ENCODE results near the gene JKAMP.

The JKAMP gene

DNA sequence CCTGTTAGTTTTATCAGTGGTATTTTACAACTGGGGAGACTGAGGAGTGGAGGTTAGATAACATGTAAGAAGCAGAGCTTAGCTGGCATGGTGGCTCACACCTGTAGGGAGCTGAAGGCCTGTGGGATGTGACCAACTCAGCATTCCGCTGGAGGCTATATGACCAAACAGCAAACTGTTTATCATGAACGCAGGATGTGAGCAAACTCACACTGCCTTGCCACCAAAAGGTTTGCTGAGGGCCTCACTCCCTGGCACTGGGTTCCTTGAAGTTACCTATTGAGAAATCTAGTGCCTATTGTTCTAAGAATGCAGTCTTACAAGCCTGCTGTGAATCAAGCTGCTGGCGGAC, 23.4 kb downstream of the JKAMP start:
- H3K27me3 ChIP-seq (ENCODE audit: control insufficient read depth, insufficient read depth, low read length): no peaks in the 10 kb centered on the region
- no peaks in the 10 kb centered on the region for H3K36me3 ChIP-seq (ENCODE audit: control insufficient read depth, insufficient read depth, low read length)
- H3K9me3 ChIP-seq (ENCODE audit: control insufficient read depth, insufficient read depth, low read length): no peaks in the 10 kb centered on the region
- H3K27ac ChIP-seq (ENCODE audit: low read length): no peak overlapping the region
- no peaks in the 10 kb centered on the region for H3K4me1 ChIP-seq (ENCODE audit: control insufficient read depth, insufficient read depth, low read length)
- WGBS (ENCODE audit: insufficient coverage, insufficient read length): no CpG with 5 or more reads among the region's 3 CpGs
- H3K4me3 ChIP-seq (ENCODE audit: low read length): no peak overlapping the region
- DNase-seq (ENCODE audit: low read depth, low spot score): no peak

DNA sequence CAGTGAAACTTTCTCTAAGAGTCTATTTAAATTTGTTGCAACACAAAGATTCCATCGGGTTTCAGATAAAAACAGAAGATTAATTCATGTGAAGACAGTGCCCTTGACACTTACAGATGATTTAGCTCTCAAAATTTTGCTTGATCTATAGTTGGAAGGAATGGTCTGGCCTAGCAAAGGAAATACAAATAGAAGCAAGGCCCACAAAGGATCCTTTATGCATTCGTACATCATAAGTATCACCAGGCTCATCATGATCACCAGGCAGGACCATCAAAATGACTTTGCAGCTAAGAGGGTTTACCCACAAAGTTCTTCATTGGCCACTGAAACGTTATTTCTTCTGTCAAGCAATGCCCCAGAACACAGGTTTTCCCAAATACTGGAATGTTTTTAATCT, 24.8 kb downstream of the JKAMP start:
- no CpG with 5 or more reads among the region's 3 CpGs for WGBS (ENCODE audit: insufficient coverage, insufficient read length)
- H3K27ac ChIP-seq (ENCODE audit: low read length): no peak overlapping the region
- H3K4me1 ChIP-seq (ENCODE audit: control insufficient read depth, insufficient read depth, low read length): no peaks in the 10 kb centered on the region
- no peaks in the 10 kb centered on the region for H3K9me3 ChIP-seq (ENCODE audit: control insufficient read depth, insufficient read depth, low read length)
- H3K27me3 ChIP-seq (ENCODE audit: control insufficient read depth, insufficient read depth, low read length): no peaks in the 10 kb centered on the region
- no peak for DNase-seq (ENCODE audit: low read depth, low spot score)
- no peak overlapping the region for H3K4me3 ChIP-seq (ENCODE audit: low read length)
- H3K36me3 ChIP-seq (ENCODE audit: control insufficient read depth, insufficient read depth, low read length): no peaks in the 10 kb centered on the region

DNA sequence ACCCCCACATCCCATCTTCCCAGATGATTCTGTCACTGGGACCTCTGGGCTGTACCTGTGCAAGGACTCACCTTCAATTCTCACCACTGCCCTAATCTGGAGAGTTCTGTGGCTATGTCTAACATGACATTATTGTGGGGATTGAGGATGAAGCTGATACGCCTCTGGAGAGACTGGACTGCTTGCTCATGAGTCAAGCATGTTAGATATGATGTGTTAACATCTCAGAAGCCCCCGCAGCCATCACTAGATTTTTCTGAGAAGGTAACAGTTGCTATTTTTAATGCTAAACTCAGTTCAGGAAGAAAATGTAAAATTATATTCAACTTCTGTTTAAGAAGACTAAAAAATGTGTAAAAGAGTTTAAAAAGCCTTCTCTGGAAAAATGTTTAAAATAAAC, 25.7 kb downstream of the JKAMP start:
- Histone ChIP-seq H3K4me1 (ENCODE audit: control insufficient read depth, insufficient read depth, low read length) (no peaks in the 10 kb centered on the region), H3K9me3 (ENCODE audit: control insufficient read depth, insufficient read depth, low read length) (no peaks in the 10 kb centered on the region), H3K27me3 (ENCODE audit: control insufficient read depth, insufficient read depth, low read length) (no peaks in the 10 kb centered on the region), H3K4me3 (ENCODE audit: low read length) (no peak overlapping the region), H3K36me3 (ENCODE audit: control insufficient read depth, insufficient read depth, low read length) (no peaks in the 10 kb centered on the region), H3K27ac (ENCODE audit: low read length) (no peak overlapping the region)
- DNase-seq (ENCODE audit: low read depth, low spot score): no peak
- no CpG with 5 or more reads among the region's 2 CpGs for WGBS (ENCODE audit: insufficient coverage, insufficient read length)

DNA sequence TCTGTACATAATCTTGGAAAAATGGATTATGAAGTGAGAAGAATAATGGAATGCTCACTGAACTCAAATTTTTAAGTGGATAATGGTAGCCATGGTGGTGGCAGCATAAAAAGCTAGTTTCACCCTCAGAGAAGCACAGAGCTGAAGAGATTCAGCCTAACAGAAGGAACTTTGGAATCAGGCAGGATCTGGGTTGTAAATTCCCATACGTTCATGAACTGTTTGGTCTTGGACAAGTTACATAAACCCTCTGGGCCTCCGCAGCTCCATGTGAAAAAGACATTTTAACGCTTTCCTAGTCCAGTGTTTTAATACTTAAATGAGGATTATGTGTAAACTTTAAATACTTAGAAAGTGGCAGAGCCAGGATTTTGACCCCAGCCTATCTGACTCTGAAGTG, 26.6 kb downstream of the JKAMP start:
- Histone ChIP-seq H3K4me3 (ENCODE audit: low read length) (no peak overlapping the region), H3K9me3 (ENCODE audit: control insufficient read depth, insufficient read depth, low read length) (no peaks in the 10 kb centered on the region), H3K36me3 (ENCODE audit: control insufficient read depth, insufficient read depth, low read length) (no peaks in the 10 kb centered on the region), H3K4me1 (ENCODE audit: control insufficient read depth, insufficient read depth, low read length) (no peaks in the 10 kb centered on the region), H3K27me3 (ENCODE audit: control insufficient read depth, insufficient read depth, low read length) (no peaks in the 10 kb centered on the region), H3K27ac (ENCODE audit: low read length) (no peak overlapping the region)
- no peak for DNase-seq (ENCODE audit: low read depth, low spot score)
- no CpG with 5 or more reads among the region's 3 CpGs for WGBS (ENCODE audit: insufficient coverage, insufficient read length)

DNA sequence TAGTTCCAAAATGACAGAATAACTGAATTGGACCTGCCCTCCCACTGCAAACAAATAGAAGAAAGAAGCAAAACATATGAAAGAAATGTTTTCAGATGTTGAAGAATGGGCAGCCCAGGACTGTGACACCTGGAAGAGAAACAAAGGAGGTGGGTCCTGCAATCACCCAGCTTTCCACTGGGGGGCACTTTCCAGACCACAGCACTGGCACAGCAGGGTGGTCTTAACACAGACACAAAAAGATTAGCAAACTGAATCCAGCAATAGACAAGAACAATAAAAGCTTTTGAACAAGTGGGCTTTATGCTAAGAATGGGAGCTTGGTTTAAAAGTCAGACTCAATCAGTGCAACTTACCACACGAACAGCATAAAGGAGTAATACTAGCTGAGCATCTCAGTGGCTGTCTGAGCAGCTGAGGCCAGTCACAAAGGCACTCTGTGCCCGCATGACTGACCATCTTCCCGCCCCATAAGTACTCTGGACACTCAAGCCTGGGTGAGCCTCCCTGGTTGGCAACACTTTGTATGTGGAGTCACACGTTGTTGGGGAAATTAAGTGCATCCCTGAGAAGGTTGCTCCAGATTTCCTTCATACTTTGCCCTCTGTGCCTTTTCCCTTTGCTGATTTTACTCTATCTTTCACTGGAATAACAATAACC, 27.7 kb downstream of the JKAMP start:
- Histone ChIP-seq H3K9me3 (ENCODE audit: control insufficient read depth, insufficient read depth, low read length) (no peaks in the 10 kb centered on the region), H3K4me3 (ENCODE audit: low read length) (no peak overlapping the region), H3K36me3 (ENCODE audit: control insufficient read depth, insufficient read depth, low read length) (no peaks in the 10 kb centered on the region), H3K27ac (ENCODE audit: low read length) (no peak overlapping the region), H3K4me1 (ENCODE audit: control insufficient read depth, insufficient read depth, low read length) (no peaks in the 10 kb centered on the region), H3K27me3 (ENCODE audit: control insufficient read depth, insufficient read depth, low read length) (no peaks in the 10 kb centered on the region)
- peak; percentile 29 for DNase-seq (ENCODE audit: low read depth, low spot score)
- no CpG with 5 or more reads among the region's 4 CpGs for WGBS (ENCODE audit: insufficient coverage, insufficient read length)

DNA sequence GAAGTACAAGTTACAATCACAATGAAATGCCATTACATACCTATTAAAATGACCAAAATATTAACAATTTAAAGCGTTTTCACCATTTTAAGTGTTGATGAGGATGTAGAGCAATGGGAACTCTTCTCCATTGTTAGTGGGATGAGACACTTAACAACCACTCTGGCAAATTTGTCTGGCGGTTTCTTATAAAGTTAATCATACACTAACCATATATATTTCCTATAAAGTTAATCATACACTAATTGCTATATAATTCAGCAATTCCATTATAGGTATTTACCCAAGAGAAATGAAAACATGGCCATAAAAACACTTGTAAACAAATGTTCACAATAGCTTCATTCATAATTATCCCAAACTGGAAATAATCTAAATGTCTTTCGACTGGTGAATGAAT, 35.9 kb downstream of the JKAMP start:
- Histone ChIP-seq H3K27ac (ENCODE audit: low read length) (no peak overlapping the region), H3K27me3 (ENCODE audit: control insufficient read depth, insufficient read depth, low read length) (no peaks in the 10 kb centered on the region), H3K4me1 (ENCODE audit: control insufficient read depth, insufficient read depth, low read length) (no peaks in the 10 kb centered on the region), H3K36me3 (ENCODE audit: control insufficient read depth, insufficient read depth, low read length) (no peaks in the 10 kb centered on the region), H3K4me3 (ENCODE audit: low read length) (no peak overlapping the region), H3K9me3 (ENCODE audit: control insufficient read depth, insufficient read depth, low read length) (no peaks in the 10 kb centered on the region)
- WGBS (ENCODE audit: insufficient coverage, insufficient read length): no CpG with 5 or more reads among the region's 3 CpGs
- DNase-seq (ENCODE audit: low read depth, low spot score): no peak

DNA sequence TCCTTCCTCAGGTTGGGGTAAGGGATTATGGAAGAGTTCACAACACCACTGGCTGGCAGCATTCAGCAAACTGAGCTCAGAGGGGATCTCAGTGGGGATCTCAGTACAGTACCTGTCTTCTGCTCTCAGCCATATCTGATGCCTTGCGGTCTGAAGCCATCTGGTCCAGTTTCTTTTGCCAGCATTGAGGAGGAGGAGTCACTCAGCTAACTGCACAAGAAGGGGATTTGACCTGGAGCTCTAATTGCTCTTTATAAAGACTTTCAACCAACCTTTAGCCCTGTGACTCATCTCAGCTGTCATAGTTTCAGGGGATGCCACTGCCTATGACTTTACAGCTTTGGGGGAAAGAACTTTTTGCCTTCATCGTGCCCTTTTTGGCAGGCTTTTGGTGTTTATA, 44.9 kb downstream of the JKAMP start:
- no CpG with 5 or more reads among the region's 2 CpGs for WGBS (ENCODE audit: insufficient coverage, insufficient read length)
- Histone ChIP-seq H3K4me3 (ENCODE audit: low read length) (no peak overlapping the region), H3K27me3 (ENCODE audit: control insufficient read depth, insufficient read depth, low read length) (no peaks in the 10 kb centered on the region), H3K36me3 (ENCODE audit: control insufficient read depth, insufficient read depth, low read length) (no peaks in the 10 kb centered on the region), H3K9me3 (ENCODE audit: control insufficient read depth, insufficient read depth, low read length) (no peaks in the 10 kb centered on the region), H3K4me1 (ENCODE audit: control insufficient read depth, insufficient read depth, low read length) (no peaks in the 10 kb centered on the region), H3K27ac (ENCODE audit: low read length) (no peak overlapping the region)
- no peak for DNase-seq (ENCODE audit: low read depth, low spot score)

DNA sequence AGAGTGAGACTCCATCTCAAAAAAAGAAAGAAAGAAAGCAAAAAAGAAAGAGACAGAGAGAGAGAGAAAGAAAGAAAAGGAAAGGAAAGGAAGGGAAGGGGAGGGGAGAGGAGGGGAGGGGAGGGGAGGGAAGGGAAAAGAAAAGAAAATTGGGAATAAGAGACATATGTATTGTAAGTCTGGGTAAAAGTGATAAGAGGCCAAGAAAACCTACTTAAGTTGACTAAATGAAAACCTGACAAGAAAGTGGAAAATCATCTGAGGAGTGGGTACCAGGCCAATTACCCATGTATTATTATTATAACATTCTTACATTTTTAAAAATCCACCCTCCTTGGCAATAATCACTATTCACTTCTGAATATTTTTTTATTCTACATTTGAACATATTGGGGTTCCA, 46.0 kb downstream of the JKAMP start:
- DNase-seq (ENCODE audit: low read depth, low spot score): no peak
- Histone ChIP-seq H3K9me3 (ENCODE audit: control insufficient read depth, insufficient read depth, low read length) (no peaks in the 10 kb centered on the region), H3K36me3 (ENCODE audit: control insufficient read depth, insufficient read depth, low read length) (no peaks in the 10 kb centered on the region), H3K27me3 (ENCODE audit: control insufficient read depth, insufficient read depth, low read length) (no peaks in the 10 kb centered on the region), H3K4me3 (ENCODE audit: low read length) (no peak overlapping the region), H3K4me1 (ENCODE audit: control insufficient read depth, insufficient read depth, low read length) (no peaks in the 10 kb centered on the region), H3K27ac (ENCODE audit: low read length) (no peak overlapping the region)

DNA sequence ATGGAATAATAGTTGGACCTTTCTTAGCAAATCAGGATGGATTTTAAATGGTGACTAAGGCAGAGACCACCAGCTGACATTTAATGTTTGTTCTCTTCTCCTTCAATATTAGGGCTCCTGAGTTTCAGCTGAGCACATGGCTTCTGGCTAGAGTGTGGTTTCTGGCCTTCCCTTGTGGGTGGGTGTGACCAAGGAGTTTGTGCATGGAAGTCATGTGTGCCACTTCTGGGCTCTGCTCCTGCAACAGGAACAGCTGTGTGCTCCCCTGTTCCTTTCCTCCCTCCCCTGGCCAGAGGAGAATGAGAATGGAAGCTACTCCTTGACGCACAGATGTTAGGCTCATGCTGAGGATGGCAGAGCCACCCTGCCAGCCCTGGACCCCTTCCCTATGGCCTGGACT, 48.1 kb downstream of the JKAMP start:
- Histone ChIP-seq H3K27ac (ENCODE audit: low read length) (no peak overlapping the region), H3K27me3 (ENCODE audit: control insufficient read depth, insufficient read depth, low read length) (no peaks in the 10 kb centered on the region), H3K9me3 (ENCODE audit: control insufficient read depth, insufficient read depth, low read length) (no peaks in the 10 kb centered on the region), H3K36me3 (ENCODE audit: control insufficient read depth, insufficient read depth, low read length) (no peaks in the 10 kb centered on the region), H3K4me1 (ENCODE audit: control insufficient read depth, insufficient read depth, low read length) (no peaks in the 10 kb centered on the region), H3K4me3 (ENCODE audit: low read length) (no peak overlapping the region)
- WGBS (ENCODE audit: insufficient coverage, insufficient read length): no CpG with 5 or more reads among the region's 1 CpG
- no peak for DNase-seq (ENCODE audit: low read depth, low spot score)

DNA sequence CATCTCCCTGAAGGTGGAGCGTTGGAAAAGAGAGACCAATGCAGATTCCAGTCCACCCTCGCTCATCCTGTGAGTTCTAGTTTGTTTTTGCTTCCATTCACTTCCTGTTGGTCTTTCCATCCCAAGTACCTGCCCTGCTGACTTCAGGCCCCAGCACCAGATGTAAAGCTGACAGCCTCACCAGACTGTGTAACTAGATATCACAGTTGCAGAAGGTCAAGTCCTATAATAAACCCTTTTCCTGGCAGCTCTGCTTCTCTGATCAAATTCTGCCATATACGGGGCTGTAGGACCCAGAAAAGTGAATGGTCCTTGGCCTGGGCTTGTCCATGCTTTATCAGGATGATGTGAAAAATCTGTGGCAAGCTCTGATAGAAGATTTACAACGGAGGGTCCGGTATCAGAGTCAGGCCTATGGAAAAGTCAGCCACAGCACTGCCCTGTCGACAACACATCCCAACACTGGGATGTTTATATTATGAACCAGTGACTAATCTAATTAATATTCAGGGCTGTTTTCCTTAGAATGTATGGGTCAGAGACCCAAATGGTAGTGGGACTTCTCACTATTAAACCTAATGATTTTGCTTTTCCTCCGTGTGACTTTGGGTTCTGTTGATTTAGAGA, 50.2 kb downstream of the JKAMP start:
- H3K4me3 ChIP-seq (ENCODE audit: low read length): no peak overlapping the region
- H3K27ac ChIP-seq (ENCODE audit: low read length): no peak overlapping the region
- H3K9me3 ChIP-seq (ENCODE audit: control insufficient read depth, insufficient read depth, low read length): no peaks in the 10 kb centered on the region
- WGBS (ENCODE audit: insufficient coverage, insufficient read length): no CpG with 5 or more reads among the region's 7 CpGs
- H3K27me3 ChIP-seq (ENCODE audit: control insufficient read depth, insufficient read depth, low read length): no peaks in the 10 kb centered on the region
- no peaks in the 10 kb centered on the region for H3K36me3 ChIP-seq (ENCODE audit: control insufficient read depth, insufficient read depth, low read length)
- H3K4me1 ChIP-seq (ENCODE audit: control insufficient read depth, insufficient read depth, low read length): no peaks in the 10 kb centered on the region
- no peak for DNase-seq (ENCODE audit: low read depth, low spot score)

DNA sequence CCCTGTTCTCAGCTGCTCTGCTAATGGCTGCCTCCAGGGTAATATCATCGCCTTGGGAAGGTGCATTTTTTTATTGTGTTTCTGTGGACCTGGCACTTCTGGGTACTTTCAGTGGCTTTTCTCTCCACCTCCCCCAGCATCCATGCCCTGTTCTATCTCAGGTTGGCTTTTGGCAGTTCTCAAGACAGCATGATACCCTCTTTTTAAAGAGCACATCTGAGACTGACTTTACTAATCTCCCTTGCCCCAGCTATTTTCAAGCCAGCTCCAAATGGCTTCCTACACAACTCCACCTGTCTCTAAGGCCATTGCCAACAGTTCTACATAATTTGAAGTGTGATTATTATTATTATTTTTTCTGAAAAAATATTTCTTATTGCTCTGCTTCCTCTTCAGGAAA, 53.2 kb downstream of the JKAMP start:
- Histone ChIP-seq H3K36me3 (ENCODE audit: control insufficient read depth, insufficient read depth, low read length) (no peaks in the 10 kb centered on the region), H3K4me1 (ENCODE audit: control insufficient read depth, insufficient read depth, low read length) (no peaks in the 10 kb centered on the region), H3K27ac (ENCODE audit: low read length) (no peak overlapping the region), H3K27me3 (ENCODE audit: control insufficient read depth, insufficient read depth, low read length) (no peaks in the 10 kb centered on the region), H3K4me3 (ENCODE audit: low read length) (no peak overlapping the region), H3K9me3 (ENCODE audit: control insufficient read depth, insufficient read depth, low read length) (no peaks in the 10 kb centered on the region)
- DNase-seq (ENCODE audit: low read depth, low spot score): no peak
- WGBS (ENCODE audit: insufficient coverage, insufficient read length): no CpG with 5 or more reads among the region's 1 CpG
